Omental fat pad (tissue), 4 donors: ENCODE results near the gene TRIM66. TPM values are rescaled to one million over a fixed set of nuclear protein-coding genes. Genes with fewer than 3 reads are reported as not detected.

Experiments used
- ATAC-seq: fragments of 150-250 bp; one replicate; pipeline ENCODE4 v1.9.1; 2016; ENCODE audit warnings: mild to moderate bottlenecking, moderate library complexity; ENCODE audit not compliant: low FRiP score
- DNase-seq: peaks from one replicate; pipeline ENCODE4 v3.0.0-alpha.2; 2019; ENCODE audit warnings: low spot score
- CTCF ChIP-seq, 3 donors: fragments of 450-650 bp; IDR thresholded peaks; one replicate each; pipeline ENCODE4 v1.5.1; 2016 to 2017; ENCODE audit warnings: antibody characterized with exemption in 3 of 3, mild to moderate bottlenecking in 3 of 3, moderate library complexity in 2 of 3
- total RNA-seq, 4 donors: library from RNA; depleted of rRNA; stranded (reverse); fragments of >200 nt; gene quantifications; one replicate each; pipeline ENCODE4 v1.1.0, GENCODE V29; 2016

Gene TRIM66
- total RNA-seq, 4 donors from 2014 or later = 3.7 to 11.3 (median 5.1) TPM

DNA sequence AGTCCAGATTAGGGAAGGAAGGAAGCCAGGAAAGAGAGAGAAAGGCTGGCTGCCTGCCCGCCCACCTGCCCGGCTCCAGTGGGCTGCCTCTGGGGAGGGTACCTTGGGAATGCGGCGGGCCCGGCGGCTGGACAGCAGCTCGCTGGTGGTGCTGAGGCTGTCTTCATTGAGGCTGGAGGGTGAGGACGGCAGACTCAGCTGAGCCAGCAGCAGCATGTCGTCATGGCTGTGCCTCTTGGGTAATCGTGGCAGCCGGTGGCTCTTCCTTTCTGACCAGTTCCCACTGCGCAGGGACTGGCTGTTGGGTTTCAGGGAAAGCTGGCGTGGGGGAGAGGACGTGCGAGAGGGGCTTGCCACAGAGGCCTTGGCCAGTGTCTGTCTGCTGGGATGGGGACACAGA is 33.0 kb upstream of the TRIM66 start:
- DNase-seq (no peak), ATAC-seq (no peak)

GRCh38 chr11:8714622-8715225 is 32.3 kb upstream of the TRIM66 start:
- ATAC-seq (no peak), DNase-seq (no peak)
- TF ChIP-seq CTCF (IDR thresholded peaks at IDR 0.05) = no peak

More for the DNA sequence above, 33.0 kb upstream of the TRIM66 start:
- TF ChIP-seq CTCF (IDR thresholded peaks at IDR 0.05) = no peak

DNA sequence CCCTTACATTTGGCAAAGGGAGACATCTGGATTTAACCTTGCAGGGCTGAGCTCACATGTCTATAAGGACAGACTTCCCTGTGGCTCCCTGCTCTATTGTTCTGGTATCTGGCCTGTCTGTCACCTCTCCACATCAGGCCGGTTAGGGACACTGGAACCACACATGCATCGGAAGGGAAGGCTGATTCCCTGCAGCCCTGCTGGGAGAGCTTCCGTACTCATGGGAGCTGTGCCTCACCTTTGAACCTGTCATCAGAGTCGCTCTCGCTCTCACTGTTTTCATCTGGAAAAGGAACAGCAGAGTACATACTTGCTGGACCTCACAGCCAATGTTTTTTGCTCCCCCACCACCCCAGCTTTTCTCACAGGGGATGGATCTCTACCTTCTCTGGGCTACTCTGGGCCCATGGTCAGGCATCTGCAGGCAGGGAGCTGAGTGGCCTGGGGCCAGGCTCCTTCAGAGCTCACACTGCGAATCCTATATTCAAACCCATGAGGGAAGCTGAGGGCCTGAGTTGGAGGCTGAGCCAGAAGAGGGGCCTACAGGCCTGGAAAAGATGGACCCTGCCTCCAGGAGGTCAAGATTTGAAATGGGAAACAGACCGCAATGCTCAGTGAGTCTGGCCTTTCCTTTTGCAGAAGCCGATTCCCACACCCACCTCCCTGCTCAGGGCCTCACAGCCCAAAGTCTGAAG is 31.4 kb upstream of the TRIM66 start:
- DNase-seq (no peak), ATAC-seq (no peak)
- TF ChIP-seq CTCF (IDR thresholded peaks at IDR 0.05) = no peak

DNA sequence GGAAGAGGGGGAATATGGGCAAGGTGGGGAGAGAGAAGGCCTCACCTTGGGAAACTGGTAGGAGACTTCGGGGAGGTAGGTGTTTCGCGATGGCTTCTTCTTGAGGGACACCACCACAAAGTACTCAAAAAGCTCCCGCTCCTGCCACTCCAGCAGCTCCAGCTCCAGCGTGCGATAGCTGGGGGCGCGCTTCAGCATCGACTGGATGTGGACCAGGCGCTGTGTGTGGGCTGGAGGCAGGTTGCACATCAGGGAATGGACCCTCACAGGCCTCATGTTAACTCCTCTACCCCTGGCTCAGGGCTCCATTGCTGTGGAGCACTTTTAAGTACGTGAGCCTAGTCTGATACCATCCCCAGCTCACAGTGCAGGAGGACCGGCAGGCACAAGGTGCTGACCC is 30.0 kb upstream of the TRIM66 start:
- DNase-seq (no peak), ATAC-seq (no peak)
- TF ChIP-seq CTCF (IDR thresholded peaks at IDR 0.05) = no peak

DNA sequence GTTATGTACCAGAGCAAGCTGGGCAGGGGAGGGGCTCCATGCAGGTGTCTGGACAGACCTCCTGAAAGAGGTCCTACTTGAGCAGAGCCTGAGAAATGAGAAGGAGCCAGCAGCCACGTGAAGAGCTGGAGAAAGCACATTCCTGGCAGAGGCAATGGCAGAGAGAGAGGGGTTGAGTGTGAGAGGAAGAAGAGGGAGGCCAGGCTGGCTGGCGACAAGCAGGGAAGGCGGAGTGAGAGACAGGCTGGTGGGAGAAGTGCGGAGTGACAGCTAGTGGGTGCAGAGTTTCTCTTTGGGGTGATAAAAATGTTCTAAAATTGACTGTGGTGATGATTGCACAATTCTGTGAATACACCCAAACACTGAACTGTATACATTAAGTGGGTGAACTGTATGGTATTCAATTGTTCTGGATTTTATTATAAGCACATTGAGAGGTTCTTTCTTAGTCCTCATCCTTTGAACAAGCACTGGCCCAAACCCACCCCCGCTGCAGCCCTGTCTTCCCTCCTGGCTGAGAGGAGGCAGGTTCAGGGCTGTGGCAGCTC is 29.5 kb upstream of the TRIM66 start:
- DNase-seq (no peak), ATAC-seq (no peak)
- no peak for TF ChIP-seq CTCF (IDR thresholded peaks at IDR 0.05)

DNA sequence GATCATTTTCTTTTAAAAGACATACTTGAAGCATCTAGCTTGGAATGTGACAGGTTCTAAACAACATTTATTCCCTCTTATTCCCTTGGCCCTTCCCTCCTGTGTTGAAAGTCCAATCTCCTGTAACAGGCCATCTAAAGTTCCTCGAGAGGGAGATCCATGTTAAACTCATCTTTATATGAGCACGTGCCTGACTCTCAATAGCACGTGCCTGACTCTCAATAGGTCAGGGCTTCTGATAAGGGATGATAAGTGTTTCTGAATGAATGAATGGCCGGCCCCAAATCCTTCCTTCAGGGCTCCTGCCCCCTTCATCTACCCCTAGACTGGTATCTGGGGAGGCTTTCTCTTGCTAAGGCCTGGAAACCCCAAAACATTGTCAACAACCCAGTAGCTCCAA is 27.3 kb upstream of the TRIM66 start:
- no peak for DNase-seq
- ATAC-seq = no peak
- no peak for TF ChIP-seq CTCF (IDR thresholded peaks at IDR 0.05)
